ENCODE results near the gene DHRS1.

The DHRS1 gene

DNA sequence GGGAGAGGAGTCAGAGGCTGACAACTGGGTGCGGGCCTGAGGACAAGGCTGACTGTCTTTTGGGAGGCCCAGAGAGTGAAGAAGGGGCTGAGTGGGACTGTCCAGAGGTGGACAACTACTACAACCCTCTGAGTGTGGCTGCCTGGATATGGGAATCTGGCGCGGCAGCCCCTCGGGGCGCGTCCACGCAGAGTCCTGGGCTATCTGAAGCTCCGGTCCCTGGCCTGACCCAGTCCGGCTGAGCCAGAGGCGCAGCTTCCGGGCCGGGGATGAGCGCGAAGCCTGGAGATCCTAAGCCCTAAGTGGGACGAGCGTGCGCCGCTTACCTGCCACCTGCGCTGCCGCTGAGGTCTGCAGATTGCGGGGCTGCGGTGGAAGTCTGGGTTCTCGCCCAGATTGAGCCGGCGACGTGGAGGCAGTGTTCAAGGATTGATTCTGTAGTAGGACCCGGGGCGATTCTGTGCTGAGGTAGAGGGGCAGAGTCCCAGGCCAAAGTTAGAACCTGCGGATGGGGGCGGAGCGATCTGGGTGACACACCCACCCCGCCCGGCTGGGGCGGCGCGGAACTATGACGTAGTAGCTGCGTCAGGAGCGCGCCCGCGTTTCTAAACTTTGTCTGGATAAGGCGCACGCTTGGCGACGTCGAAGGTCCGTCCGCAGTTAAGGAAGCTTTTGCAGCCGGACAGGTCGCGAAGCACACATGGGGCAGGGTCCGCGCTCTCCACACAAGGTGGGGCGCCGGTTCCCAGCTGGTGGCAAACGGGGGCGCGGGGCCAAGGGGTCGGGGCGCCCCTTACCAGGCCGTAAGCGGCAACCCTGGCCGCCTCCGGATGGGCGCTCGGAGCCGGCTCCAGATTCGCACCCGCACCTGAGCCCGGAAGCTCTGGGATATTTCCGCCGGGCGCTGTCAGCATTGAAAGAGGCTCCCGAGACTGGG is at the start of gene DHRS1, which contains the start of gene NOP9:
Gene DHRS1, minus strand, starts transcription at position 526 of the 937 bp plus-strand sequence. CDS start 674 bp downstream, outside the sequence.
Gene NOP9, plus strand, starts transcription at position 596 of the 937 bp plus-strand sequence. Its CDS starts 105 bp downstream, at position 701.
- Histone ChIP-seq H3K36me3 (replicated peaks) (peaks cover 40% of the 10 kb centered on the region), H3K4me1 (peaks cover 12% of the 10 kb centered on the region), H3K4me3 (peak within 1 kb of the TSS; percentile 76), H3K9me3 (no peaks in the 10 kb centered on the region), H3K27me3 (ENCODE audit: low read depth) (no peaks in the 10 kb centered on the region)
- peak; percentile 70 to 93 for DNase-seq (ENCODE audit: low spot score in 2 of 2)
- in situ Hi-C loops (cut with MboI; ENCODE audit: low sequenced_read_pairs) = loop anchor here (5.0 kb wide), 2 partner anchors 52 to 287 kb away; no protein-coding TSS in a partner anchor

DNA sequence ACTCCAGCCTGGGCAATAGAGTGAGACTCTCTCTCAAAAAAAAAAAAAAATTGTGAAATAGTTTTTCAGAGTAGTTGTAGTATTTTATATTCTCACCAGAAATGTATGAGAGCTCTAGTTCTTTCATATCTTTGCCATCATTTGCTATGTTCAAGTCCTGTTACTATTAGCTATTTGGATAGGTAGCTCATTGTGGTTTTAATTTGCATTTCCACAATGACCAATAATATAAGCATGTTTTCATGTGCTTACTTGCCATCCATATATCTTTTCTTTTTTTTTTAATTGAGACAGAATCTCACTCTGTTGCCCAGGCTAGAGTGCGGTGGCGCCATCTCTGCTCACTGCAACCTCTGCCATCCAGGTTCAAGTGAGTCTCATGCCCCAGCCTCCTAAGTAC is 48.6 kb upstream of the DHRS1 start:
- H3K4me3 ChIP-seq = no peak overlapping the region
- in situ Hi-C loops (cut with MboI; ENCODE audit: low sequenced_read_pairs) = loop anchor here (25.0 kb wide), 1 partner anchor 339 kb away; no protein-coding TSS in a partner anchor
- DNase-seq (ENCODE audit: low spot score in 2 of 2) = no peak
- no peaks in the 10 kb centered on the region for H3K36me3 ChIP-seq (replicated peaks)
- H3K9me3 ChIP-seq = no peaks in the 10 kb centered on the region
- no peaks in the 10 kb centered on the region for H3K4me1 ChIP-seq
- peaks cover 43% of the 10 kb centered on the region for H3K27me3 ChIP-seq (ENCODE audit: low read depth)

GRCh38 chr14:24347134-24347533 is 47.6 kb upstream of the DHRS1 start:
- no peak overlapping the region for H3K4me3 ChIP-seq
- no peaks in the 10 kb centered on the region for H3K36me3 ChIP-seq (replicated peaks)
- no peaks in the 10 kb centered on the region for H3K9me3 ChIP-seq
- in situ Hi-C loops (cut with MboI; ENCODE audit: low sequenced_read_pairs) = loop anchor here (25.0 kb wide), 1 partner anchor 340 kb away; no protein-coding TSS in a partner anchor
- no peak for DNase-seq (ENCODE audit: low spot score in 2 of 2)
- no peaks in the 10 kb centered on the region for H3K4me1 ChIP-seq
- peaks cover 42% of the 10 kb centered on the region for H3K27me3 ChIP-seq (ENCODE audit: low read depth)

- in situ Hi-C loops (cut with MboI; ENCODE audit: low sequenced_read_pairs) = loop anchor here (25.0 kb wide), 1 partner anchor 343 kb away; no protein-coding TSS in a partner anchor
Measured at GRCh38 chr14:24343795-24344660, 44.4 kb upstream of the DHRS1 start.

GRCh38 chr14:24342889-24343288 is 43.3 kb upstream of the DHRS1 start:
- Histone ChIP-seq H3K4me1 (no peaks in the 10 kb centered on the region), H3K9me3 (no peaks in the 10 kb centered on the region), H3K27me3 (ENCODE audit: low read depth) (peaks cover 17% of the 10 kb centered on the region), H3K36me3 (replicated peaks) (no peaks in the 10 kb centered on the region), H3K4me3 (no peak overlapping the region)
- no peak for DNase-seq (ENCODE audit: low spot score in 2 of 2)
- in situ Hi-C loops (cut with MboI; ENCODE audit: low sequenced_read_pairs) = loop anchor here (25.0 kb wide), 1 partner anchor 344 kb away; no protein-coding TSS in a partner anchor

More at GRCh38 chr14:24343795-24344660, 44.4 kb upstream of the DHRS1 start:
- Histone ChIP-seq H3K4me3 (no peak overlapping the region), H3K9me3 (no peaks in the 10 kb centered on the region), H3K4me1 (no peaks in the 10 kb centered on the region), H3K27me3 (ENCODE audit: low read depth) (peaks cover 17% of the 10 kb centered on the region), H3K36me3 (replicated peaks) (no peaks in the 10 kb centered on the region)
- DNase-seq (ENCODE audit: low spot score in 2 of 2) = no peak

DNA sequence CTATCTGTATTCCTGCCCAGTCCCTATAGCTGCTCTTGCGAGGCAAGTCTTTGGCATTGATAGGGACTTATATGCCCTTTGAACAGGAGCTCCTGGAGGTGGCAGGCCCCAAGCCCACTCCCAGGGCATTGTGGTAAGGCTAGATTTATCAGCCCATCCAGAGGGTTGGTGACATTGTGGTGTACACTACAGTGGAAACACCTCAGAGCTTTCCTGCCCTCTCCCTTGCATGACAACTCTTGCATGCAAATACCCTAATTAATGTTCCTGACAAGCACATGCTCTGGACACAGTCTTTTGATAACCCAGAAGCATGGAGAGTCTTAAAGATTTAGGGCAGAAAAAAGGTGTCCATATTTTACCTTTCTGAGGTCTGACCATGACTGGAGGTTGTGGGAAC is 41.0 kb upstream of the DHRS1 start:
- H3K9me3 ChIP-seq = no peaks in the 10 kb centered on the region
- H3K36me3 ChIP-seq (replicated peaks) = no peaks in the 10 kb centered on the region
- no peak for DNase-seq (ENCODE audit: low spot score in 2 of 2)
- no peaks in the 10 kb centered on the region for H3K4me1 ChIP-seq
- in situ Hi-C loops (cut with MboI; ENCODE audit: low sequenced_read_pairs) = loop anchor here (25.0 kb wide), 1 partner anchor 347 kb away; no protein-coding TSS in a partner anchor
- peaks cover 17% of the 10 kb centered on the region for H3K27me3 ChIP-seq (ENCODE audit: low read depth)
- no peak overlapping the region for H3K4me3 ChIP-seq

GRCh38 chr14:24339284-24340151 is 39.9 kb upstream of the DHRS1 start, which contains the start of gene RIPK3:
Gene RIPK3, minus strand, starts transcription at chr14:24339991. Its CDS starts 165 bp downstream, at chr14:24339826.
- Histone ChIP-seq H3K36me3 (replicated peaks) (no peaks in the 10 kb centered on the region), H3K9me3 (no peaks in the 10 kb centered on the region), H3K4me3 (no peak within 1 kb of the TSS), H3K4me1 (no peaks in the 10 kb centered on the region), H3K27me3 (ENCODE audit: low read depth) (peaks cover 11% of the 10 kb centered on the region)
- DNase-seq (ENCODE audit: low spot score in 2 of 2) = no peak
- in situ Hi-C loops (cut with MboI; ENCODE audit: low sequenced_read_pairs) = loop anchor here (25.0 kb wide), 1 partner anchor 348 kb away; no protein-coding TSS in a partner anchor

GRCh38 chr14:24338843-24339242 is 39.3 kb upstream of the DHRS1 start:
- Histone ChIP-seq H3K9me3 (no peaks in the 10 kb centered on the region), H3K27me3 (ENCODE audit: low read depth) (peaks cover 6% of the 10 kb centered on the region; the same call in 1 of the 2 replicates), H3K36me3 (replicated peaks) (no peaks in the 10 kb centered on the region), H3K4me1 (peaks cover 2% of the 10 kb centered on the region; the same call in 1 of the 2 replicates), H3K4me3 (no peak overlapping the region)
- in situ Hi-C loops (cut with MboI; ENCODE audit: low sequenced_read_pairs) = loop anchor here (25.0 kb wide), 1 partner anchor 348 kb away; no protein-coding TSS in a partner anchor
- DNase-seq (ENCODE audit: low spot score in 2 of 2) = no peak

DNA sequence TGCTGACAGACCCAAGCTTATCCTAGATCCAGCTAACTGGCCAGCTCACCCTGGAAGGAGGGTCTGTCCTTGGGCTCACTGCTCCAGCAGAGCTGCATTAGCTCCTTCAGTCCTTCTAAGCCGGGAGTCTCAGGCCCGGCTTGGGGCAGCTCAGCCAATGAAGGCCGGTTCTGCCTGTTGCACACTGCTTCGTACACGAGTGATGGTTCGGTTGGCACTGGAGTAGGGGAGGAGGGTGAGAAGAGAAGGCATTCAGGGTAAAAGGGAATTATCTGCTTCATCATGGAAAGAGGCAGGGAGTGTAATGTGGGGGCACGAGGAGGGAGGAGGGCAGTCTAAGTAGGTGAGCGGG is 38.2 kb upstream of the DHRS1 start:
- H3K36me3 ChIP-seq (replicated peaks) = no peaks in the 10 kb centered on the region
- no peak for DNase-seq (ENCODE audit: low spot score in 2 of 2)
- in situ Hi-C loops (cut with MboI; ENCODE audit: low sequenced_read_pairs) = loop anchor here (25.0 kb wide), 1 partner anchor 350 kb away; no protein-coding TSS in a partner anchor
- no peaks in the 10 kb centered on the region for H3K9me3 ChIP-seq
- H3K4me1 ChIP-seq = peaks cover 3% of the 10 kb centered on the region; the same call in 1 of the 2 replicates
- no peaks in the 10 kb centered on the region for H3K27me3 ChIP-seq (ENCODE audit: low read depth)
- no peak overlapping the region for H3K4me3 ChIP-seq

GRCh38 chr14:24337144-24337823 is 37.7 kb upstream of the DHRS1 start:
- Histone ChIP-seq H3K27me3 (ENCODE audit: low read depth) (no peaks in the 10 kb centered on the region), H3K4me1 (peaks cover 3% of the 10 kb centered on the region; the same call in 1 of the 2 replicates), H3K4me3 (no peak overlapping the region), H3K36me3 (replicated peaks) (no peaks in the 10 kb centered on the region), H3K9me3 (no peaks in the 10 kb centered on the region)
- no peak for DNase-seq (ENCODE audit: low spot score in 2 of 2)
- in situ Hi-C loops (cut with MboI; ENCODE audit: low sequenced_read_pairs) = loop anchor here (25.0 kb wide), 1 partner anchor 350 kb away; no protein-coding TSS in a partner anchor

GRCh38 chr14:24335461-24336171 is 36.0 kb upstream of the DHRS1 start:
- Histone ChIP-seq H3K36me3 (replicated peaks) (no peaks in the 10 kb centered on the region), H3K4me3 (no peak overlapping the region), H3K27me3 (ENCODE audit: low read depth) (no peaks in the 10 kb centered on the region), H3K9me3 (no peaks in the 10 kb centered on the region), H3K4me1 (peaks cover 3% of the 10 kb centered on the region; the same call in 1 of the 2 replicates)
- in situ Hi-C loops (cut with MboI; ENCODE audit: low sequenced_read_pairs) = loop anchor here (25.0 kb wide), 1 partner anchor 352 kb away; no protein-coding TSS in a partner anchor
- no peak for DNase-seq (ENCODE audit: low spot score in 2 of 2)
